ENCODE results near the gene KRT38.

GRCh38 chr17:41474863-41475262, 34.1 kb upstream of the KRT38 start:
- no peak for TF ChIP-seq TAF1 (IDR thresholded peaks at IDR 0.05; ENCODE audit: borderline replicate concordance, insufficient read depth, low read length)
- TF ChIP-seq POLR2AphosphoS5 (IDR thresholded peaks at IDR 0.05; ENCODE audit: low read depth, low read length), result no peak
- no peak for TF ChIP-seq SIN3A (IDR thresholded peaks at IDR 0.05; ENCODE audit: borderline replicate concordance, insufficient read depth, low read length)
- no peak for TF ChIP-seq REST (IDR thresholded peaks at IDR 0.05; ENCODE audit: insufficient read depth in 1 of 2, low read depth in 2 of 2, low read length in 2 of 2)

Data from PFSK-1 (cell line).